IMR-90 (cell line): ENCODE data around the gene ALDH2. TPM values are rescaled to one million over a fixed set of nuclear protein-coding genes. Genes with fewer than 3 reads are reported as not detected.

Experiments
- ATAC-seq: fragments of 200-7000 bp; cut with Tn5 transposase; 2 replicates; pipeline ENCODE4 v1.9.1; 2020; ENCODE audit warnings: low read depth, mild to moderate bottlenecking, moderate library complexity
- BruUV-seq: library from RNA; stranded (reverse); fragments of 400-500 nt; replicated peaks from 2 replicates; lab custom pipeline; 2021; lab: Mats Ljungman, UMichigan
- CTCF ChIA-PET: fragments of 300-600 bp; formaldehyde crosslinking; extraction: SDS; loops from one replicate; lab custom pipeline; 2021; ENCODE audit warnings: antibody characterized with exemption; lab: Yijun Ruan, JAX
- POLR2A ChIA-PET: fragments of 300-600 bp; sonication (Branson Sonifier 250); formaldehyde crosslinking; loops from one replicate; lab custom pipeline; 2022; ENCODE audit warnings: antibody characterized with exemption; ENCODE audit not compliant: unreplicated experiment; lab: Charles Lee
- DNase-seq: peaks from one replicate; pipeline ENCODE4 v3.0.0; 2013
- H2AFZ ChIP-seq: replicated peaks from 2 replicates; pipeline ENCODE3; 2013; ENCODE audit warnings: low read length, mild to moderate bottlenecking; ENCODE audit not compliant: poor library complexity
- H2AK5ac ChIP-seq: 2 replicates; pipeline ENCODE4 v1.6.1; 2013; ENCODE audit warnings: low read depth, low read length, inconsistent platforms
- H2AK9ac ChIP-seq: replicated peaks from 2 replicates; pipeline ENCODE3; 2013; ENCODE audit warnings: mild to moderate bottlenecking, low read depth, low read length, moderate library complexity; ENCODE audit not compliant: poor library complexity
- H2BK120ac ChIP-seq: 2 replicates; pipeline ENCODE4 v1.6.1; 2013; ENCODE audit warnings: low read depth, low read length, inconsistent platforms
- H2BK15ac ChIP-seq: 3 replicates; pipeline ENCODE4 v1.6.1; 2013; ENCODE audit warnings: low read depth, low read length, inconsistent platforms
- H2BK20ac ChIP-seq: 2 replicates; pipeline ENCODE4 v1.6.1; 2013; ENCODE audit warnings: low read depth, mild to moderate bottlenecking, inconsistent platforms, low read length, moderate library complexity
- H2BK5ac ChIP-seq: 2 replicates; pipeline ENCODE4 v1.6.1; 2013; ENCODE audit warnings: mild to moderate bottlenecking, low read depth, low read length, inconsistent platforms; ENCODE audit not compliant: poor library complexity, severe bottlenecking
- H3K14ac ChIP-seq: replicated peaks from 2 replicates; pipeline ENCODE4 v1.6.1; 2013; ENCODE audit warnings: low read depth, low read length, inconsistent platforms
- H3K18ac ChIP-seq: 2 replicates; pipeline ENCODE4 v1.6.1; 2013; ENCODE audit warnings: low read depth, low read length, control low read depth
- H3K23ac ChIP-seq: 2 replicates; pipeline ENCODE4 v1.6.1; 2013; ENCODE audit warnings: low read depth, low read length, inconsistent platforms
- H3K27ac ChIP-seq: 2 replicates; pipeline ENCODE4 v1.5.1; 2013; ENCODE audit warnings: mild to moderate bottlenecking, control low read depth, low read length; ENCODE audit not compliant: insufficient read depth
- H3K27me3 ChIP-seq: 2 replicates; pipeline ENCODE4 v1.6.1; 2013; ENCODE audit warnings: low read length; ENCODE audit not compliant: control insufficient read depth, insufficient read depth
- H3K36me3 ChIP-seq: 2 replicates; pipeline ENCODE4 v1.6.1; 2013; ENCODE audit warnings: low read length, mixed read lengths; ENCODE audit not compliant: control insufficient read depth, insufficient read depth
- H3K4ac ChIP-seq: 2 replicates; pipeline ENCODE4 v1.6.1; 2013; ENCODE audit warnings: low read depth, low read length, inconsistent platforms
- H3K4me1 ChIP-seq: 2 replicates; pipeline ENCODE4 v1.6.1; 2013; ENCODE audit warnings: low read length, mixed read lengths; ENCODE audit not compliant: control insufficient read depth, insufficient read depth
- H3K4me2 ChIP-seq: 2 replicates; pipeline ENCODE4 v1.6.1; 2013; ENCODE audit warnings: low read depth, mild to moderate bottlenecking, control low read depth, low read length, moderate library complexity
- H3K4me3 ChIP-seq: 2 replicates; pipeline ENCODE4 v1.5.1; 2013; ENCODE audit warnings: low read depth, mild to moderate bottlenecking, control low read depth, low read length, moderate library complexity; ENCODE audit not compliant: insufficient read depth
- H3K56ac ChIP-seq: 2 replicates; pipeline ENCODE4 v1.6.1; 2013; ENCODE audit warnings: low read length, inconsistent platforms; ENCODE audit not compliant: insufficient read depth; ENCODE audit errors: extremely low read depth
- H3K79me1 ChIP-seq, 2 experiments: 2 replicates each; pipeline ENCODE4 v1.6.1; 2013; ENCODE audit warnings: low read length in 2 of 2, inconsistent platforms in 1 of 2, low read depth in 1 of 2
- H3K9ac ChIP-seq: 2 replicates; pipeline ENCODE4 v1.6.1; 2013; ENCODE audit warnings: low read depth, low read length, control low read depth
- H3K9me1 ChIP-seq: 2 replicates; pipeline ENCODE4 v1.6.1; 2013; ENCODE audit warnings: low read length, inconsistent platforms; ENCODE audit not compliant: insufficient read depth
- H3K9me3 ChIP-seq: 2 replicates; pipeline ENCODE4 v1.6.1; 2013; ENCODE audit warnings: low read length; ENCODE audit not compliant: control insufficient read depth, insufficient read depth
- H4K20me1 ChIP-seq: 2 replicates; pipeline ENCODE4 v1.6.1; 2013; ENCODE audit warnings: low read length, inconsistent platforms; ENCODE audit not compliant: insufficient read depth
- H4K5ac ChIP-seq: 2 replicates; pipeline ENCODE4 v1.6.1; 2013; ENCODE audit warnings: mild to moderate bottlenecking, low read depth, low read length, control low read depth
- H4K8ac ChIP-seq, 2 experiments: 2 replicates each; pipeline ENCODE4 v1.6.1; 2013; ENCODE audit warnings: low read depth in 2 of 2, low read length in 2 of 2, control low read depth in 1 of 2, inconsistent platforms in 1 of 2
- H4K91ac ChIP-seq: 2 replicates; pipeline ENCODE4 v1.6.1; 2013; ENCODE audit warnings: low read depth, low read length, inconsistent platforms; ENCODE audit not compliant: insufficient read depth
- BHLHE40 ChIP-seq: fragments of 150-350 bp; IDR thresholded peaks from 2 replicates; pipeline ENCODE4 v1.6.1; 2016; ENCODE audit warnings: mild to moderate bottlenecking, low read depth, low read length
- CEBPB ChIP-seq: IDR thresholded peaks from 2 replicates; pipeline ENCODE4 v1.6.1; 2012; ENCODE audit warnings: low read depth, low read length, improper control_type of control experiment
- CHD1 ChIP-seq: IDR thresholded peaks from 2 replicates; pipeline ENCODE4 v1.6.1; 2012; ENCODE audit warnings: low read depth, low read length, improper control_type of control experiment
- CTCF ChIP-seq: conservative IDR thresholded peaks from 2 replicates; pipeline ENCODE4 v1.5.1; 2012; ENCODE audit warnings: mild to moderate bottlenecking, low read depth, low read length, improper control_type of control experiment
- MAZ ChIP-seq: IDR thresholded peaks from 2 replicates; pipeline ENCODE4 v1.6.1; 2012; ENCODE audit warnings: low read depth, mild to moderate bottlenecking, low read length, improper control_type of control experiment, moderate library complexity, borderline replicate concordance
- MXI1 ChIP-seq: IDR thresholded peaks from 2 replicates; pipeline ENCODE4 v1.6.1; 2012; ENCODE audit warnings: low read depth, mild to moderate bottlenecking, low read length, moderate library complexity, borderline replicate concordance
- NFE2L2 ChIP-seq: fragments of 150-350 bp; IDR thresholded peaks from 2 replicates; pipeline ENCODE4 v1.6.1; 2016; ENCODE audit warnings: low read depth, mild to moderate bottlenecking, low read length
- POLR2A ChIP-seq: IDR thresholded peaks from 2 replicates; pipeline ENCODE4 v1.6.1; 2012; ENCODE audit warnings: mild to moderate bottlenecking, low read depth, low read length
- RCOR1 ChIP-seq: IDR thresholded peaks from 2 replicates; pipeline ENCODE4 v1.6.1; 2012; ENCODE audit warnings: mild to moderate bottlenecking, low read length, improper control_type of control experiment; ENCODE audit not compliant: insufficient replicate concordance
- RFX5 ChIP-seq: IDR thresholded peaks from 2 replicates; pipeline ENCODE4 v1.8.0; 2012; ENCODE audit warnings: low read depth, mild to moderate bottlenecking, low read length, moderate library complexity
- SMC3 ChIP-seq: fragments of 150-350 bp; IDR thresholded peaks from 2 replicates; pipeline ENCODE4 v1.6.1; 2016; ENCODE audit warnings: low read depth, mild to moderate bottlenecking, antibody characterized with exemption, low read length, moderate library complexity
- WGBS, 2 experiments: methylation state at CpG; one replicate each; pipeline versions ENCODE4 v1.1.5 to v1.1.7; 2013; ENCODE audit warnings: missing lambda C conversion rate in 2 of 2; ENCODE audit not compliant: insufficient read length in 1 of 2; ENCODE audit errors: extremely low coverage in 2 of 2; 5-methylcytosine and 5-hydroxymethylcytosine counted together
- dilution Hi-C: fragments of 300-500 bp; cut with HindIII; formaldehyde crosslinking; loops from one replicate; pipeline ENCODE4 v1.14.3; 2018; ENCODE audit warnings: low sequenced_read_pairs; ENCODE audit not compliant: unreplicated experiment
- in situ Hi-C: fragments of 300-500 bp; cut with MboI; formaldehyde crosslinking; loops from 3 replicates; pipeline ENCODE4 v1.14.3; 2019; ENCODE audit warnings: low sequenced_read_pairs, inconsistent platforms, mixed read lengths
- intact Hi-C: fragments of 100-400 bp; cut with micrococcal nuclease; formaldehyde crosslinking; loops from 2 replicates; pipeline ENCODE4 v1.10.0; 2022
- polyA plus RNA-seq, 3 experiments: library from polyadenylated mRNA; depleted of rRNA; stranded (reverse); fragments of >200 nt; gene quantifications; 2 replicates each; pipeline ENCODE4 v1.2.3, GENCODE V29; 2012; ENCODE audit warnings: low replicate concordance in 1 of 3
- total RNA-seq: library from RNA; depleted of rRNA; stranded (reverse); fragments of >200 nt; gene quantifications from 2 replicates; pipeline ENCODE4 v1.2.3, GENCODE V29; 2012
- TF ChIP-seq, protein P1 (sequence below): fragments of 150-350 bp; IDR thresholded peaks from 2 replicates; pipeline ENCODE4 v1.6.1; 2017; ENCODE audit warnings: mild to moderate bottlenecking, antibody characterized with exemption, low read length, low read depth

ALDH2 gene
- total and polyA plus RNA-seq, 2 of the 4 experiments (the other 2 are of a cell fraction) = 16.0 to 41.2 TPM

DNA sequence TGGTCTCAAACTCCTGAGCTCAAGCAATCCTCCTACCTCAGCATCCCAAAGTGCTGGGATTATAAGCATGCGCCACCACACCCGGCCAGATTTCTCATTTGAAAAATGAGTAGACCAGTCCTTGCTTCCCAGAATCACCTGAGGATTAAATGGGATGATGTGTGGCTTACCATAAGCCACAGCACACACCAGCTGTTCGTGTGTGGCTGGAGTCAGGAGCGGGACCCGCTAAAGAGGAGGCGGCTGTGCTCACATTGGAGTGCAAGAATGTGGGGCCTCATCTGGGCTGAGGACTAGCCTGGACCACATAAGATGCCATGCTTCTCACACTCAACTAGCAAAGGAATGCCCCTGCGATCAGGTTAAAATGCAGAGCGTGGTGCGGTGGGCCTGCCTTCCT, 6.7 kb upstream of the ALDH2 start:
- H4K8ac ChIP-seq = no peak overlapping the region
- no peak overlapping the region for H3K23ac ChIP-seq
- no peak overlapping the region for H2BK120ac ChIP-seq
- H3K27ac ChIP-seq = no peak overlapping the region
- H4K91ac ChIP-seq = no peak overlapping the region
- dilution Hi-C loops = no loop called here
- no peak overlapping the region for H2AFZ ChIP-seq
- 100% methylated on average over 1 of the region's 9 CpGs; no CpG with 5 or more reads in 1 of the 2 experiments for WGBS, 2 experiments
- no peak overlapping the region for H2BK5ac ChIP-seq
- DNase-seq (no peak), ATAC-seq (no peak)
- no peaks in the 10 kb centered on the region for H3K79me1 ChIP-seq
- intact Hi-C loops = no loop called here
- in situ Hi-C loops = loop anchor here (5.0 kb wide), 1 partner anchor 52 kb away; no protein-coding TSS in a partner anchor
- H2AK9ac ChIP-seq = no peak overlapping the region
- no peak overlapping the region for H3K18ac ChIP-seq
- no peak overlapping the region for H2BK15ac ChIP-seq
- H3K4me2 ChIP-seq = no peak overlapping the region
- no peak overlapping the region for H2BK20ac ChIP-seq
- H2AK5ac ChIP-seq = no peak overlapping the region
- ChIA-PET POLR2A (no interaction called here), CTCF (no interaction called here)
- no peak overlapping the region for H4K5ac ChIP-seq
- H3K4me3 ChIP-seq = no peak overlapping the region
- H3K9me1 ChIP-seq = no peaks in the 10 kb centered on the region
- H3K4ac ChIP-seq = no peak overlapping the region
- H3K36me3 ChIP-seq = peaks cover 13% of the 10 kb centered on the region
- H3K4me1 ChIP-seq = peaks cover 14% of the 10 kb centered on the region; the same call in 1 of the 2 replicates
- H3K27me3 ChIP-seq = no peaks in the 10 kb centered on the region
- no peak overlapping the region for H3K14ac ChIP-seq
- BruUV-seq = no TSS peak
- H3K9me3 ChIP-seq = no peaks in the 10 kb centered on the region
- TF ChIP-seq RFX5 = no peak
- TF ChIP-seq, protein P1, sequence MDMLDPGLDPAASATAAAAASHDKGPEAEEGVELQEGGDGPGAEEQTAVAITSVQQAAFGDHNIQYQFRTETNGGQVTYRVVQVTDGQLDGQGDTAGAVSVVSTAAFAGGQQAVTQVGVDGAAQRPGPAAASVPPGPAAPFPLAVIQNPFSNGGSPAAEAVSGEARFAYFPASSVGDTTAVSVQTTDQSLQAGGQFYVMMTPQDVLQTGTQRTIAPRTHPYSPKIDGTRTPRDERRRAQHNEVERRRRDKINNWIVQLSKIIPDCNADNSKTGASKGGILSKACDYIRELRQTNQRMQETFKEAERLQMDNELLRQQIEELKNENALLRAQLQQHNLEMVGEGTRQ = no peak
- no peak for TF ChIP-seq CTCF
- no peak for TF ChIP-seq CEBPB
- no peak for TF ChIP-seq MAZ
- TF ChIP-seq RCOR1 = no peak
- no peak for TF ChIP-seq POLR2A
- TF ChIP-seq NFE2L2 = no peak
- no peak for TF ChIP-seq MXI1
- no peak for TF ChIP-seq SMC3
- TF ChIP-seq BHLHE40 = no peak
- TF ChIP-seq CHD1 = no peak
- H4K20me1 ChIP-seq = no peaks in the 10 kb centered on the region
- no peak overlapping the region for H3K56ac ChIP-seq
- no peak overlapping the region for H3K9ac ChIP-seq
